ENCODE data around the gene MYH4.

Gene MYH4

GRCh38 chr17:10469459-10469858 lies at the start of gene MYH4:
MYH4 (minus strand) TSS chr17:10469559; CDS start chr17:10466745, 2,814 bp downstream.
- in situ Hi-C loops (cut with MboI; ENCODE audit: low sequenced_read_pairs) = no loop called here

GRCh38 chr17:10518271-10519037 lies 49.1 kb upstream of the MYH4 start, which contains the start of gene MYH1:
MYH1 (minus strand) TSS chr17:10518542; CDS start chr17:10516642, 1,900 bp downstream.
- in situ Hi-C loops (cut with MboI; ENCODE audit: low sequenced_read_pairs) = no loop called here

GRCh38 chr17:10516638-10517037 lies 47.3 kb upstream of the MYH4 start:
- in situ Hi-C loops (cut with MboI; ENCODE audit: low sequenced_read_pairs) = no loop called here

- in situ Hi-C loops (cut with MboI; ENCODE audit: low sequenced_read_pairs) = no loop called here
Measured at GRCh38 chr17:10516065-10516464, 46.7 kb upstream of the MYH4 start.

GRCh38 chr17:10513299-10514067 lies 44.1 kb upstream of the MYH4 start:
- in situ Hi-C loops (cut with MboI; ENCODE audit: low sequenced_read_pairs) = no loop called here

- in situ Hi-C loops (cut with MboI; ENCODE audit: low sequenced_read_pairs) = no loop called here
Measured at GRCh38 chr17:10512856-10513255, 43.5 kb upstream of the MYH4 start.

- in situ Hi-C loops (cut with MboI; ENCODE audit: low sequenced_read_pairs) = no loop called here
Measured at GRCh38 chr17:10499950-10500349, 30.6 kb upstream of the MYH4 start.

GRCh38 chr17:10492004-10492403 lies 22.6 kb upstream of the MYH4 start:
- in situ Hi-C loops (cut with MboI; ENCODE audit: low sequenced_read_pairs) = no loop called here

- in situ Hi-C loops (cut with MboI; ENCODE audit: low sequenced_read_pairs) = no loop called here
Measured at GRCh38 chr17:10482252-10482651, 12.9 kb upstream of the MYH4 start.

GRCh38 chr17:10477701-10478100 lies 8.3 kb upstream of the MYH4 start:
- in situ Hi-C loops (cut with MboI; ENCODE audit: low sequenced_read_pairs) = no loop called here

- in situ Hi-C loops (cut with MboI; ENCODE audit: low sequenced_read_pairs) = no loop called here
Measured at GRCh38 chr17:10474536-10474935, 5.2 kb upstream of the MYH4 start.

GRCh38 chr17:10471858-10472257 lies 2.5 kb upstream of the MYH4 start:
- in situ Hi-C loops (cut with MboI; ENCODE audit: low sequenced_read_pairs) = no loop called here

GRCh38 chr17:10463402-10463801 lies 6.0 kb downstream of the MYH4 start:
- in situ Hi-C loops (cut with MboI; ENCODE audit: low sequenced_read_pairs) = no loop called here

GRCh38 chr17:10460062-10460461 lies 9.3 kb downstream of the MYH4 start:
- in situ Hi-C loops (cut with MboI; ENCODE audit: low sequenced_read_pairs) = no loop called here

- in situ Hi-C loops (cut with MboI; ENCODE audit: low sequenced_read_pairs) = no loop called here
Measured at GRCh38 chr17:10458701-10459100, 10.7 kb downstream of the MYH4 start.

GRCh38 chr17:10457952-10458351 lies 11.4 kb downstream of the MYH4 start:
- in situ Hi-C loops (cut with MboI; ENCODE audit: low sequenced_read_pairs) = no loop called here

GRCh38 chr17:10447026-10447931 lies 22.1 kb downstream of the MYH4 start:
- in situ Hi-C loops (cut with MboI; ENCODE audit: low sequenced_read_pairs) = no loop called here

GRCh38 chr17:10439816-10440215 lies 29.5 kb downstream of the MYH4 start:
- in situ Hi-C loops (cut with MboI; ENCODE audit: low sequenced_read_pairs) = no loop called here

GRCh38 chr17:10435096-10435495 lies 34.3 kb downstream of the MYH4 start:
- in situ Hi-C loops (cut with MboI; ENCODE audit: low sequenced_read_pairs) = no loop called here

GRCh38 chr17:10429421-10430045 lies 39.8 kb downstream of the MYH4 start:
- in situ Hi-C loops (cut with MboI; ENCODE audit: low sequenced_read_pairs) = no loop called here

- in situ Hi-C loops (cut with MboI; ENCODE audit: low sequenced_read_pairs) = no loop called here
Measured at GRCh38 chr17:10428781-10429180, 40.6 kb downstream of the MYH4 start.
